Glomerular endothelial cell (primary cell): ENCODE measurements around the gene MARK4. TPM values are rescaled to one million over a fixed set of nuclear protein-coding genes. Genes with fewer than 3 reads are reported as not detected.
"Not testable (repeated sequence)": the region's sequence is repeated elsewhere in the genome, so short reads cannot be mapped to it uniquely, and the experiment has no call there.

Experiments used
- DNase-seq: peaks from one replicate; pipeline ENCODE4 v3.0.0-alpha.2; 2011; ENCODE audit warnings: low read depth, low spot score; ENCODE audit errors: extremely low read depth
- total RNA-seq: library from RNA; depleted of rRNA; stranded (reverse); fragments of >200 nt; gene quantifications from 2 replicates; pipeline ENCODE4 v1.2.3, GENCODE V29; 2015

The MARK4 gene
- total RNA-seq, 1 donor from 2014 or later = 36.6 TPM

- no peak for DNase-seq
Observed at GRCh38 chr19:45243144-45243732, 7.8 kb upstream of the MARK4 start.

- DNase-seq = no peak
Observed at GRCh38 chr19:45244133-45244794, 6.8 kb upstream of the MARK4 start.

- no peak for DNase-seq
Observed at GRCh38 chr19:45245334-45245787, 5.7 kb upstream of the MARK4 start, which contains the start of gene EXOC3L2. Gene EXOC3L2 (minus strand): TSS chr19:45245407. CDS start chr19:45239045, 6,362 bp downstream.

GRCh38 chr19:45245826-45246225, 5.2 kb upstream of the MARK4 start:
- no peak for DNase-seq

GRCh38 chr19:45247136-45247535, 3.9 kb upstream of the MARK4 start:
- DNase-seq = no peak

- no peak for DNase-seq
Observed at GRCh38 chr19:45249261-45250033, 1.6 kb upstream of the MARK4 start.

- no peak for DNase-seq
Observed at GRCh38 chr19:45250216-45250831, 747 bp upstream of the MARK4 start.

GRCh38 chr19:45251452-45252354, 632 bp downstream of the MARK4 start:
- no peak for DNase-seq

- no peak for DNase-seq
Observed at GRCh38 chr19:45253396-45254027, 2.4 kb downstream of the MARK4 start.

GRCh38 chr19:45254044-45254531, 3.0 kb downstream of the MARK4 start:
- DNase-seq = no peak

GRCh38 chr19:45255611-45256157, 4.6 kb downstream of the MARK4 start:
- no peak for DNase-seq

- DNase-seq = no peak
Observed at GRCh38 chr19:45256836-45257235, 5.8 kb downstream of the MARK4 start.

GRCh38 chr19:45258862-45259261, 7.8 kb downstream of the MARK4 start:
- no peak for DNase-seq

GRCh38 chr19:45262570-45262969, 11.5 kb downstream of the MARK4 start:
- DNase-seq = no peak

- no peak for DNase-seq
Observed at GRCh38 chr19:45263013-45263412, 11.9 kb downstream of the MARK4 start.

GRCh38 chr19:45264781-45265317, 13.8 kb downstream of the MARK4 start:
- no peak for DNase-seq

- DNase-seq = no peak
Observed at GRCh38 chr19:45265375-45265774, 14.3 kb downstream of the MARK4 start.

GRCh38 chr19:45267296-45267695, 16.2 kb downstream of the MARK4 start:
- no peak for DNase-seq

- not testable (repeated sequence) for DNase-seq
Observed at GRCh38 chr19:45269939-45270338, 18.9 kb downstream of the MARK4 start.
